Ascending aorta (tissue), 2 donors: ENCODE measurements around the gene USP47. TPM values are rescaled to one million over a fixed set of nuclear protein-coding genes. Genes with fewer than 3 reads are reported as not detected.

Experiments used
- DNase-seq, 2 donors: peaks; one replicate each; pipeline ENCODE4 v3.0.0-alpha.2; 2019; ENCODE audit warnings: low spot score in 2 of 2
- H3K27ac ChIP-seq, 2 donors: fragments of 200-600 bp; sonication (generic); one replicate each; pipeline ENCODE4 v1.5.1; 2016 to 2017; ENCODE audit warnings: mild to moderate bottlenecking in 1 of 2
- H3K27me3 ChIP-seq: fragments of 200-600 bp; sonication (generic); one replicate; pipeline ENCODE4 v1.5.1; 2017
- H3K36me3 ChIP-seq, 2 donors: fragments of 200-600 bp; sonication (generic); one replicate each; pipeline ENCODE4 v1.5.1; 2016
- H3K4me1 ChIP-seq, 2 donors: fragments of 200-600 bp; sonication (generic); one replicate each; pipeline ENCODE4 v1.5.1; 2016 to 2017; ENCODE audit warnings: mild to moderate bottlenecking in 1 of 2
- H3K4me3 ChIP-seq, 2 donors: fragments of 200-600 bp; sonication (generic); one replicate each; pipeline ENCODE4 v1.5.1; 2016 to 2017; ENCODE audit warnings: mild to moderate bottlenecking in 1 of 2
- H3K9me3 ChIP-seq, 2 donors: fragments of 200-600 bp; sonication (generic); one replicate each; pipeline ENCODE4 v1.5.1; 2016
- intact Hi-C: fragments of 100-400 bp; cut with DNase I; formaldehyde crosslinking; loops from one replicate; pipeline ENCODE4 v1.15.1; 2023
- total RNA-seq: library from RNA; depleted of rRNA; stranded (reverse); fragments of >200 nt; gene quantifications from one replicate; pipeline ENCODE4 v1.1.0, GENCODE V29; 2016
- TF ChIP-seq, protein P1 (sequence below), 3 experiments: fragments of 200-600 bp in 2 of 3; fragments of 450-650 bp in 1 of 3; sonication (generic) in 2 of 3; IDR thresholded peaks; one replicate each; pipeline ENCODE4 v1.5.1; 2016 to 2019; ENCODE audit warnings: antibody characterized with exemption in 3 of 3, mild to moderate bottlenecking in 1 of 3, moderate library complexity in 1 of 3

Gene USP47, protein sequence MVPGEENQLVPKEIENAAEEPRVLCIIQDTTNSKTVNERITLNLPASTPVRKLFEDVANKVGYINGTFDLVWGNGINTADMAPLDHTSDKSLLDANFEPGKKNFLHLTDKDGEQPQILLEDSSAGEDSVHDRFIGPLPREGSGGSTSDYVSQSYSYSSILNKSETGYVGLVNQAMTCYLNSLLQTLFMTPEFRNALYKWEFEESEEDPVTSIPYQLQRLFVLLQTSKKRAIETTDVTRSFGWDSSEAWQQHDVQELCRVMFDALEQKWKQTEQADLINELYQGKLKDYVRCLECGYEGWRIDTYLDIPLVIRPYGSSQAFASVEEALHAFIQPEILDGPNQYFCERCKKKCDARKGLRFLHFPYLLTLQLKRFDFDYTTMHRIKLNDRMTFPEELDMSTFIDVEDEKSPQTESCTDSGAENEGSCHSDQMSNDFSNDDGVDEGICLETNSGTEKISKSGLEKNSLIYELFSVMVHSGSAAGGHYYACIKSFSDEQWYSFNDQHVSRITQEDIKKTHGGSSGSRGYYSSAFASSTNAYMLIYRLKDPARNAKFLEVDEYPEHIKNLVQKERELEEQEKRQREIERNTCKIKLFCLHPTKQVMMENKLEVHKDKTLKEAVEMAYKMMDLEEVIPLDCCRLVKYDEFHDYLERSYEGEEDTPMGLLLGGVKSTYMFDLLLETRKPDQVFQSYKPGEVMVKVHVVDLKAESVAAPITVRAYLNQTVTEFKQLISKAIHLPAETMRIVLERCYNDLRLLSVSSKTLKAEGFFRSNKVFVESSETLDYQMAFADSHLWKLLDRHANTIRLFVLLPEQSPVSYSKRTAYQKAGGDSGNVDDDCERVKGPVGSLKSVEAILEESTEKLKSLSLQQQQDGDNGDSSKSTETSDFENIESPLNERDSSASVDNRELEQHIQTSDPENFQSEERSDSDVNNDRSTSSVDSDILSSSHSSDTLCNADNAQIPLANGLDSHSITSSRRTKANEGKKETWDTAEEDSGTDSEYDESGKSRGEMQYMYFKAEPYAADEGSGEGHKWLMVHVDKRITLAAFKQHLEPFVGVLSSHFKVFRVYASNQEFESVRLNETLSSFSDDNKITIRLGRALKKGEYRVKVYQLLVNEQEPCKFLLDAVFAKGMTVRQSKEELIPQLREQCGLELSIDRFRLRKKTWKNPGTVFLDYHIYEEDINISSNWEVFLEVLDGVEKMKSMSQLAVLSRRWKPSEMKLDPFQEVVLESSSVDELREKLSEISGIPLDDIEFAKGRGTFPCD (N-terminal part only)
- 18.2 TPM for total RNA-seq

DNA sequence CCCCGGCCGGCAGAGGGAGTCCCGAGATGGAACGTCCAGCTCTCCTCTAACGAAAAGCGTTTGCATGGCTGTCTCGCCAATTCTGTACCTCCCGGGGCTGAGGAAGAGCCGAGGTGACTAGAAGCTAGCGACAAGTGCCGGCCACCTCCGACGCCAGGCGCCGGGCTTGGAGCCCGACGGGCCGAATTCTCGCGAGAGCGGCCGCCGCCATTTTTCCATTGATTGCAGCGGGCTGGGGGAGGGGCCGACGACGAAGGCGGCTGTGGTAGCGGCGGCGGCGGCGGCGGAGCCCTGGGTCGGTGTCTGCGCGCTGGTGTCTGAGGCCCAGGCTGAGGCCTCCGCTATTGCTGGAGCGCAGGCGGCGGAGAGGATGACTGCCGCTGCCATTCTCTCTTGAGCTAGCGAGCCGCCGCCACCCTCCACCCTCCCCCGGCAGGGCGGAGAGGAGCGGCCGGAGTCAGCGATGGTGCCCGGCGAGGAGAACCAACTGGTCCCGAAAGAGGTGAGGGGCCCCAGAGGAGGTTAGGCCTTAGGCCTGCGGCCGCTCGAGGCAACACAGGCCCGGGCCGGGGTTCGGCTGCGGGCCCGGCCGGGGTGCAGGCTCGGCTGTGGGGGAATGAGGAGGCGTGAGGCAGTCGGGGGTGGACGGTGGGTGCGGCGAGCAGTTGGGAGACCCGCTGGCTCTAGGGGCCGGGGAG lies at the start of gene USP47:
Gene USP47, plus strand, starts transcription at position 250 of the 698 bp plus-strand sequence. Its CDS starts 214 bp downstream, at position 464.
- Histone ChIP-seq H3K9me3 (no peaks in the 10 kb centered on the region), H3K4me1 (peaks cover 11 to 25% of the 10 kb centered on the region in 2 donors), H3K36me3 (no peaks in the 10 kb centered on the region), H3K4me3 (peak within 1 kb of the TSS; percentile 67 to 84), H3K27ac (peak within 1 kb of the TSS; percentile 99), H3K27me3 (no peaks in the 10 kb centered on the region)
- TF ChIP-seq, protein P1, sequence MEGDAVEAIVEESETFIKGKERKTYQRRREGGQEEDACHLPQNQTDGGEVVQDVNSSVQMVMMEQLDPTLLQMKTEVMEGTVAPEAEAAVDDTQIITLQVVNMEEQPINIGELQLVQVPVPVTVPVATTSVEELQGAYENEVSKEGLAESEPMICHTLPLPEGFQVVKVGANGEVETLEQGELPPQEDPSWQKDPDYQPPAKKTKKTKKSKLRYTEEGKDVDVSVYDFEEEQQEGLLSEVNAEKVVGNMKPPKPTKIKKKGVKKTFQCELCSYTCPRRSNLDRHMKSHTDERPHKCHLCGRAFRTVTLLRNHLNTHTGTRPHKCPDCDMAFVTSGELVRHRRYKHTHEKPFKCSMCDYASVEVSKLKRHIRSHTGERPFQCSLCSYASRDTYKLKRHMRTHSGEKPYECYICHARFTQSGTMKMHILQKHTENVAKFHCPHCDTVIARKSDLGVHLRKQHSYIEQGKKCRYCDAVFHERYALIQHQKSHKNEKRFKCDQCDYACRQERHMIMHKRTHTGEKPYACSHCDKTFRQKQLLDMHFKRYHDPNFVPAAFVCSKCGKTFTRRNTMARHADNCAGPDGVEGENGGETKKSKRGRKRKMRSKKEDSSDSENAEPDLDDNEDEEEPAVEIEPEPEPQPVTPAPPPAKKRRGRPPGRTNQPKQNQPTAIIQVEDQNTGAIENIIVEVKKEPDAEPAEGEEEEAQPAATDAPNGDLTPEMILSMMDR (IDR thresholded peaks at IDR 0.05) = peak; percentile 61 to 66 (median 65)
- intact Hi-C loops = loop anchor here (2.0 to 10.0 kb wide), 3 partner anchors 27 to 73 kb away; no protein-coding TSS in a partner anchor
- peak; percentile 37 to 94 for DNase-seq

DNA sequence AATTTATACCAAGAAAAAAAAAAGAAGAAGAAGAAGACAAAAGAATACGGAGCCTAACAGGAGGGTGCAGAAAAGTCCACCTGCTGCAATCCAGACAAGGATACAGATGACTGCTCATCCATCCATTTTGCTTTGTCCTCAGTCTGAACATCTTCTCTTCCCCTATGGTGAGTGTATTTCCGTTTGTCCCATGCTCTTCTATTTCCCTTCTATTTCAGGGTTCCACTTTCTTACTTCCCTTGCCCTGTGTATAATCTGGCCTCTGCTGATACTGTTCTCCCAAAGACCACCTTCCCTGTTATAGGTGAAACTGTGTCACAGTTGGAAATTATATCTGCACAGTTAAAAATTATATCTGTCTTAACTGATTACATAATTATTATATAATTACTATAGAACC lies 48.7 kb upstream of the USP47 start:
- H3K27me3 ChIP-seq = no peaks in the 10 kb centered on the region
- TF ChIP-seq, protein P1 (IDR thresholded peaks at IDR 0.05) = no peak
- DNase-seq = no peak
- H3K27ac ChIP-seq = no peak overlapping the region
- H3K9me3 ChIP-seq = no peaks in the 10 kb centered on the region
- H3K4me1 ChIP-seq = no peaks in the 10 kb centered on the region
- H3K4me3 ChIP-seq = no peak overlapping the region
- intact Hi-C loops = no loop called here
- H3K36me3 ChIP-seq = no peaks in the 10 kb centered on the region

DNA sequence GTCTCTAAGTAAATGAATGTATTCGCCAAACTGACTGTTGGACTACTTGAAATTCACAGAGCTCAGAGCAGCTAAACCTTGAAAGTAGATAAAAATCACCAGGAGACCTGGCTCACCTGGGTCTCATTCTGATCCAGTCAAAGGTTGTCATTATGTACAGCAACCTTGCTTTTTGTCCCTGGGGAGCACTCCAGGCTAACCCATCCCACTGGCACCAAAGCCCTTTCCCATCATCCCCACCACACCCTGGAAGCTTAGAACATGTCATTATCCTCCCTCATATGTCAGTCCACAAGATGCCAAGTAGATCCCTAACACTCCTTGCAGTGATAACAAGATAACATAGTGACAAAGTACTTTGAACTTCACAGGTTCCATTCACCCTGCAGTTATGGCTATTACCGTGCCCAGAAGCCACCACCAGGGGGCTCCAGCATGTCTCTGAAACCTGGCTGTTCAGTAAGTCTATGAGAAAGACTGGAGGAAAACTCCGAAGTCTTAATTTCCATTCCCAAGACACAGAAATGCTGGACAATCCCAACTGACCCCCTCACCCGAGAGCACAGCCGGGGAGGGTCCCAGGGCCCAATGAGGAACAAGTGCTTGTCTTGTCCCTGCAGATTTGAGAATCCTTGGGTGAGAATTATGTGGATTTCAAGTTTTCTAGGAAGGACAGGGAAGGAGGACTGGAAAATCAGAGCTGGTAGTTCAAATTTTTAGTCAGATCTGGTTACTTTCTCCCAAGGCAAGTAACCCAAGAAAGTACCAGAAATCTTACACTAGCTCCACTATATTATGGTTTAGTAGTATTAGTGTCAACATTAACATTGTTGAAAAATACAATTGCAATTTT lies 43.0 kb upstream of the USP47 start:
- Histone ChIP-seq H3K4me3 (no peak overlapping the region), H3K4me1 (peaks cover 2 to 3% of the 10 kb centered on the region in 2 donors), H3K36me3 (no peaks in the 10 kb centered on the region), H3K9me3 (no peaks in the 10 kb centered on the region), H3K27me3 (no peaks in the 10 kb centered on the region), H3K27ac (no peak overlapping the region)
- TF ChIP-seq, protein P1 (IDR thresholded peaks at IDR 0.05) = peak; percentile 77 to 89 (median 80)
- DNase-seq = peak; percentile 51 to 93
- intact Hi-C loops = loop anchor here (1.0 kb wide), 1 partner anchor 245 kb away; no protein-coding TSS in a partner anchor

DNA sequence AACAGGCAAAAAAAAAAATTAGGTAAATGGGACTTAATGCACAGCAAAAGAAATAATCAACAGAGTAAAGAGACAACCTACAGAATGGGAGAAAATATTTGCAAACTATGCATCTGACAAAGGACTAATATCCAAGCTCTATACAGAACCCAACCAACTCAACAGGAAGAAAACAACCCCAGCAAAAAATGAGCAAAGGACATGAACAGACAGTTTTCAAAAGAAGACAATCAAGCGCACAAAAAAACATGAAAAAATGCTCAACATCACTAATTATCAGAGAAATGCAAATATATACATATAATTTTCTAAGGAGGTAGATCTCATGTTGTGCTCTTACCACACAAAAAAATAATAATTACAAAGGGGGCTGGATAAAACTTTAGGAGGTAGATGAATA lies 36.5 kb upstream of the USP47 start:
- no peaks in the 10 kb centered on the region for H3K36me3 ChIP-seq
- TF ChIP-seq, protein P1 (IDR thresholded peaks at IDR 0.05) = no peak
- intact Hi-C loops = loop anchor here (10.0 kb wide), 1 partner anchor 480 kb away; no protein-coding TSS in a partner anchor
- H3K4me1 ChIP-seq = peaks cover 0 to 3% of the 10 kb centered on the region in 2 donors
- no peak overlapping the region for H3K4me3 ChIP-seq
- no peak overlapping the region for H3K27ac ChIP-seq
- no peak for DNase-seq
- no peaks in the 10 kb centered on the region for H3K9me3 ChIP-seq
- no peaks in the 10 kb centered on the region for H3K27me3 ChIP-seq
